Ectodermal cell (in vitro differentiated cells): ENCODE measurements around the gene ECPAS.
"Not testable (repeated sequence)": the region's sequence is repeated elsewhere in the genome, so short reads cannot be mapped to it uniquely, and the experiment has no call there.

Experiments used
- H3K27ac ChIP-seq: 2 replicates; pipeline ENCODE4 v1.7.0; 2013; ENCODE audit warnings: mild to moderate bottlenecking, low read depth, low read length; ENCODE audit not compliant: insufficient read depth, poor library complexity, severe bottlenecking
- H3K27me3 ChIP-seq: 2 replicates; pipeline ENCODE4 v1.7.0; 2013; ENCODE audit warnings: mild to moderate bottlenecking, low read length; ENCODE audit not compliant: insufficient read depth, control insufficient read depth, poor library complexity, severe bottlenecking
- H3K36me3 ChIP-seq: one replicate; pipeline ENCODE4 v1.7.0; 2013; ENCODE audit warnings: low read length; ENCODE audit not compliant: control insufficient read depth, insufficient read depth
- H3K4me1 ChIP-seq: one replicate; pipeline ENCODE4 v1.7.0; 2013; ENCODE audit warnings: low read length; ENCODE audit not compliant: control insufficient read depth, insufficient read depth
- H3K4me3 ChIP-seq: 2 replicates; pipeline ENCODE4 v1.7.0; 2013; ENCODE audit warnings: low read depth, low read length, control low read depth; ENCODE audit not compliant: insufficient read depth
- H3K9me3 ChIP-seq: 2 replicates; pipeline ENCODE4 v1.7.0; 2013; ENCODE audit warnings: mild to moderate bottlenecking, low read length, moderate library complexity; ENCODE audit not compliant: control insufficient read depth
- WGBS, 2 experiments: methylation state at CpG; one replicate each; pipeline ENCODE4 v1.1.7; 2013; ENCODE audit warnings: missing lambda C conversion rate in 2 of 2; 5-methylcytosine and 5-hydroxymethylcytosine counted together

ECPAS gene

GRCh38 chr9:111360881-111361280 is 123.3 kb downstream of the ECPAS start:
- Histone ChIP-seq H3K27ac (no peak overlapping the region), H3K4me3 (no peak overlapping the region), H3K9me3 (no peaks in the 10 kb centered on the region), H3K27me3 (no peaks in the 10 kb centered on the region), H3K36me3 (peaks cover 11% of the 10 kb centered on the region), H3K4me1 (no peaks in the 10 kb centered on the region)
- WGBS, 2 experiments = 96 to 98% methylated on average over 2 of the region's 2 CpGs

GRCh38 chr9:111356481-111357244 is 127.5 kb downstream of the ECPAS start:
- Histone ChIP-seq H3K27ac (no peak overlapping the region), H3K4me1 (no peaks in the 10 kb centered on the region), H3K9me3 (no peaks in the 10 kb centered on the region), H3K27me3 (no peaks in the 10 kb centered on the region), H3K36me3 (no peaks in the 10 kb centered on the region), H3K4me3 (no peak overlapping the region)
- WGBS, 2 experiments = 66 to 75% methylated on average over 11 of the region's 11 CpGs

- H3K4me1 ChIP-seq = no peaks in the 10 kb centered on the region
- H3K27ac ChIP-seq = no peak overlapping the region
- no peaks in the 10 kb centered on the region for H3K27me3 ChIP-seq
- 100% methylated on average over 2 of the region's 2 CpGs for WGBS, 2 experiments
- H3K36me3 ChIP-seq = no peaks in the 10 kb centered on the region
- no peak overlapping the region for H3K4me3 ChIP-seq
- H3K9me3 ChIP-seq = no peaks in the 10 kb centered on the region
Measured at GRCh38 chr9:111352545-111352944, 131.6 kb downstream of the ECPAS start.

DNA sequence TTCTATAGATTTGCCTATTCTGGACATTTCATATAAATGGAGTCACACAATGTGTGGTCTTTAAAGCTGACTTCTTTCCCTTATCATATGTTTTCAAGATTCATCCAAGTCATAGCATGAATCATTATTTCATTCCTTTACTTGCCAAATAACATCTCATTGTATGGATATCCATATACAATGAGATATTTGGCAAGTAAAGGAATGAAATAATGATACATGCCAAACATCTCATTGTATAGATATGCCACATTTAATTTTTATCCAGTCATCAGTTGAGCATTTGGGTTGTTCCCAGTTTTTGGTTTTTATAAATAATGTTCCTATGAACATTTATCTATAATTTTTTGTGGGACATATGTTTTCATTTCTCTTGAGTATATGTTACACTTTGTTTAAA is 133.6 kb downstream of the ECPAS start:
- H3K4me3 ChIP-seq = no peak overlapping the region
- H3K27ac ChIP-seq = no peak overlapping the region
- no peaks in the 10 kb centered on the region for H3K27me3 ChIP-seq
- H3K4me1 ChIP-seq = no peaks in the 10 kb centered on the region
- H3K36me3 ChIP-seq = no peaks in the 10 kb centered on the region
- no peaks in the 10 kb centered on the region for H3K9me3 ChIP-seq

GRCh38 chr9:111349766-111350165 is 134.4 kb downstream of the ECPAS start:
- Histone ChIP-seq H3K4me3 (no peak overlapping the region), H3K27ac (no peak overlapping the region), H3K9me3 (no peaks in the 10 kb centered on the region), H3K36me3 (no peaks in the 10 kb centered on the region), H3K4me1 (no peaks in the 10 kb centered on the region), H3K27me3 (no peaks in the 10 kb centered on the region)
- WGBS, 2 experiments = 87 to 96% methylated on average over 5 of the region's 5 CpGs

DNA sequence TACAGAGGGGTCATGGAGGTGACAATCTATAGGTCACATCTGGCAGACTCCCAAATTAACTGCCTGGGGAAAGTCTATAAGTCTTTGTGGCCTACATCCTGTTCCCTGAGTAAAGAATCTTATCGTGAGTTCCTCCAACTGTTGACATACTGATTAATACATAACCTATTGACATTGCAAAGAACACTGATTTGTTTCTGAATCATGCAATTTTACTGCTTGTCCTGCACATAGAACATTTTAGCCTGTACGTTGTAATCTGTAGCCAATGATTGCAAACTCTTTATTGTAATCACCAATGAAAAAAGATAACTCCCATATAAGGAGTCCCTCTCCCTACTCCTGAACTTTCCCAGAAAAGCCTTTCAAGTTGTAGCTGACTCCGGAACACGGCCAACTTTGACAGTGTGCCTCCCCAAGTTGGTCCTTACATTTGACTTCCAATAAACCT is 135.3 kb downstream of the ECPAS start:
- Histone ChIP-seq H3K27me3 (no peaks in the 10 kb centered on the region), H3K4me3 (no peak overlapping the region), H3K9me3 (no peaks in the 10 kb centered on the region), H3K4me1 (no peaks in the 10 kb centered on the region), H3K27ac (no peak overlapping the region), H3K36me3 (no peaks in the 10 kb centered on the region)
- WGBS, 2 experiments = 83 to 87% methylated on average over 4 of the region's 4 CpGs

- WGBS, 2 experiments = 88 to 89% methylated on average over 5 of the region's 5 CpGs
- not testable (repeated sequence) for H3K27me3 ChIP-seq, H3K4me1 ChIP-seq
Measured at GRCh38 chr9:111334318-111334863, 149.8 kb downstream of the ECPAS start.

DNA sequence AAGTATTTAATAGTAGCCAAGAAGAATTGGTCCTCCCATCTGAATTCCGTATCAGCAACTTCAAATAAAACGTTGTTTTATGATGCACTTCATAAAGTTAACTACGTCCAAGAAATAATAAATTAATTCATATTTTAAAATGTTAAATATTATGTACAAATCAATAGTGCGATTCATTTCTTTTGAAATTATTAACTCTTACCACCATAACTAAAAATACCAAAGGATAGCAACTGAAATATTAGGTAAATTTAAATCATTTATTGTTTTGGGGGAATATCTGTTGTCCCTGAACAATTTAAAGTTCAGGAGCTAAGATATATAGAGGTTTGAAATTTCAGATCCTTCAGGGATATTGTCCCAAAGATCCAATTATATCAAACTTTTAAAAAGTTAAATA is 154.1 kb downstream of the ECPAS start, which contains the start of gene OR2K2:
Gene OR2K2 (minus strand): TSS at position 101 of the 400 bp plus-strand sequence. CDS start 1,791 bp downstream, outside the sequence.
- H3K4me3 ChIP-seq = no peak within 1 kb of the TSS
- H3K36me3 ChIP-seq = no peaks in the 10 kb centered on the region
- H3K27ac ChIP-seq = no peak within 1 kb of the TSS
- WGBS, 2 experiments = no CpG with 5 or more reads among the region's 4 CpGs
- H3K9me3 ChIP-seq = no peaks in the 10 kb centered on the region
- no peaks in the 10 kb centered on the region for H3K27me3 ChIP-seq
- no peaks in the 10 kb centered on the region for H3K4me1 ChIP-seq

More at GRCh38 chr9:111334318-111334863, 149.8 kb downstream of the ECPAS start:
- H3K4me3 ChIP-seq, H3K9me3 ChIP-seq, H3K36me3 ChIP-seq, H3K27ac ChIP-seq: not testable (repeated sequence)

DNA sequence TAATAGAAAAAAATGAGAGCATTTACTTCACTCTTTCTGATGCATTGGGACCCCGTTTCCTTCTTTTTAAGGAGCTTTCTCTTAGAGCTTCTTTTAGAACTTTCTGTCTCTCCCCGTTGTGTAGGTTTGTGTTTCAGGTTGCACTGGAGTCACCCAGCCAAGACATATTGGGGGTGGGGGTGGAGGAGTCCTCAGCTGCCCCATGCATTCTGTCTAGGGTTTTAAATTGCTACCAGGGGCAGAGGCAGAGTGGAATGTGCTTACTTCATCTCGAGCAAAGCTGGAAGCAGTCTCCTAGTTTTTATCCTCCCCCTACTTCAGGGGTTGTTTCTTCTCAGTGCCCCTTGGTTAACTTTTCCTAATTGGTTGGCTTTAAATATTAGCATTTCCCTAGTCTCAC is 163.6 kb downstream of the ECPAS start:
- Histone ChIP-seq H3K4me3 (no peak overlapping the region), H3K4me1 (no peaks in the 10 kb centered on the region), H3K9me3 (no peaks in the 10 kb centered on the region), H3K36me3 (no peaks in the 10 kb centered on the region), H3K27me3 (no peaks in the 10 kb centered on the region), H3K27ac (no peak overlapping the region)
- 90 to 94% methylated on average over 3 of the region's 3 CpGs for WGBS, 2 experiments

- Histone ChIP-seq H3K27me3 (no peaks in the 10 kb centered on the region), H3K4me3 (no peak overlapping the region), H3K9me3 (no peaks in the 10 kb centered on the region), H3K4me1 (no peaks in the 10 kb centered on the region), H3K27ac (no peak overlapping the region), H3K36me3 (no peaks in the 10 kb centered on the region)
- 66 to 67% methylated on average over 3 of the region's 3 CpGs for whole genome bisulfite sequencing, 2 experiments
Measured at GRCh38 chr9:111316796-111317195, 167.4 kb downstream of the ECPAS start.
